H9 (cell line): ENCODE measurements around the gene BCAS4. TPM values are rescaled to one million over a fixed set of nuclear protein-coding genes. Genes with fewer than 3 reads are reported as not detected.

Experiments
- DNase-seq: peaks from one replicate; pipeline ENCODE4 v3.0.0-alpha.2; 2017
- H2AFZ ChIP-seq: one replicate; pipeline ENCODE4 v1.6.1; 2013; ENCODE audit warnings: mild to moderate bottlenecking, low read length, control low read depth, moderate library complexity
- H2AK5ac ChIP-seq: 2 replicates; pipeline ENCODE4 v1.6.1; 2013; ENCODE audit warnings: low read length, control low read depth, mixed read lengths; ENCODE audit not compliant: insufficient read length
- H2BK120ac ChIP-seq: one replicate; pipeline ENCODE4 v1.6.1; 2013; ENCODE audit warnings: low read depth, mild to moderate bottlenecking, low read length, control low read depth, inconsistent platforms; ENCODE audit not compliant: poor library complexity, severe bottlenecking
- H2BK12ac ChIP-seq: 2 replicates; pipeline ENCODE4 v1.6.1; 2013; ENCODE audit warnings: low read length, control low read depth, mixed read lengths, low read depth; ENCODE audit not compliant: insufficient read length
- H2BK15ac ChIP-seq: 2 replicates; pipeline ENCODE4 v1.6.1; 2013; ENCODE audit warnings: low read depth, low read length, control low read depth
- H2BK20ac ChIP-seq: one replicate; pipeline ENCODE4 v1.6.1; 2013; ENCODE audit warnings: low read depth, mild to moderate bottlenecking, low read length, control low read depth, inconsistent platforms; ENCODE audit not compliant: poor library complexity, severe bottlenecking
- H2BK5ac ChIP-seq: 2 replicates; pipeline ENCODE4 v1.6.1; 2013; ENCODE audit warnings: low read length, control low read depth, mixed read lengths; ENCODE audit not compliant: insufficient read length
- H3K14ac ChIP-seq: 2 replicates; pipeline ENCODE4 v1.6.1; 2013; ENCODE audit warnings: low read length, control low read depth; ENCODE audit not compliant: insufficient read depth
- H3K18ac ChIP-seq: 2 replicates; pipeline ENCODE4 v1.6.1; 2013; ENCODE audit warnings: low read depth, mild to moderate bottlenecking, mixed read lengths, low read length, control low read depth; ENCODE audit not compliant: insufficient read length
- H3K23ac ChIP-seq: 2 replicates; pipeline ENCODE4 v1.6.1; 2013; ENCODE audit warnings: low read length, control low read depth, mixed read lengths, low read depth; ENCODE audit not compliant: insufficient read length
- H3K23me2 ChIP-seq: 2 replicates; pipeline ENCODE4 v1.6.1; 2013; ENCODE audit warnings: low read depth, mild to moderate bottlenecking, mixed read lengths, low read length, control low read depth; ENCODE audit not compliant: insufficient read length, poor library complexity, severe bottlenecking
- H3K27ac ChIP-seq: 2 replicates; pipeline ENCODE4 v1.5.1; 2013; ENCODE audit warnings: low read length, control low read depth, mixed read lengths, low read depth; ENCODE audit not compliant: insufficient read length
- H3K27me3 ChIP-seq: 2 replicates; pipeline ENCODE4 v1.6.1; 2013; ENCODE audit warnings: low read length, control low read depth, inconsistent platforms; ENCODE audit not compliant: insufficient read depth
- H3K4ac ChIP-seq: 2 replicates; pipeline ENCODE4 v1.6.1; 2013; ENCODE audit warnings: low read depth, mild to moderate bottlenecking, control low read depth, inconsistent platforms, low read length, moderate library complexity
- H3K4me1 ChIP-seq: 2 replicates; pipeline ENCODE4 v1.6.1; 2013; ENCODE audit warnings: low read length, control low read depth, inconsistent platforms; ENCODE audit not compliant: insufficient read depth
- H3K4me2 ChIP-seq: 2 replicates; pipeline ENCODE4 v1.6.1; 2013; ENCODE audit warnings: low read length, control low read depth, mixed read lengths; ENCODE audit not compliant: insufficient read length, insufficient read depth
- H3K56ac ChIP-seq: 2 replicates; pipeline ENCODE4 v1.6.1; 2013; ENCODE audit warnings: low read depth, mild to moderate bottlenecking, mixed read lengths, low read length, control low read depth; ENCODE audit not compliant: insufficient read length
- H3K79me1 ChIP-seq: 2 replicates; pipeline ENCODE4 v1.6.1; 2013; ENCODE audit warnings: low read depth, mild to moderate bottlenecking, moderate library complexity, low read length, control low read depth, inconsistent platforms; ENCODE audit not compliant: insufficient read depth, poor library complexity, severe bottlenecking
- H3K79me2 ChIP-seq: 2 replicates; pipeline ENCODE4 v1.6.1; 2013; ENCODE audit warnings: low read length, control low read depth, inconsistent platforms; ENCODE audit not compliant: insufficient read depth
- H3K9ac ChIP-seq: 2 replicates; pipeline ENCODE4 v1.6.1; 2013; ENCODE audit warnings: low read length, control low read depth, mixed read lengths; ENCODE audit not compliant: insufficient read length; ENCODE audit errors: extremely low read depth
- H3K9me3 ChIP-seq: one replicate; pipeline ENCODE4 v1.6.1; 2013; ENCODE audit warnings: low read depth, low read length, inconsistent platforms; ENCODE audit not compliant: control insufficient read depth
- H3T11ph ChIP-seq: one replicate; pipeline ENCODE4 v1.6.1; 2013; ENCODE audit warnings: mild to moderate bottlenecking, low read length, control low read depth, inconsistent platforms
- H4K20me1 ChIP-seq: one replicate; pipeline ENCODE4 v1.6.1; 2013; ENCODE audit not compliant: control insufficient read depth, insufficient read length, insufficient read depth
- H4K5ac ChIP-seq: 2 replicates; pipeline ENCODE4 v1.6.1; 2013; ENCODE audit warnings: low read depth, mild to moderate bottlenecking, mixed read lengths, low read length, control low read depth; ENCODE audit not compliant: insufficient read length
- H4K8ac ChIP-seq: replicated peaks from 2 replicates; pipeline ENCODE4 v1.6.1; 2013; ENCODE audit warnings: low read length, control low read depth, mixed read lengths, low read depth; ENCODE audit not compliant: insufficient read length
- H4K91ac ChIP-seq: 2 replicates; pipeline ENCODE4 v1.6.1; 2013; ENCODE audit warnings: low read depth, mild to moderate bottlenecking, moderate library complexity, mixed read lengths, low read length, control low read depth; ENCODE audit not compliant: insufficient read length
- H3K27ac Mint-ChIP-seq, 3 experiments: 2 replicates in 2 of 3; 3 replicates in 1 of 3; pipeline ENCODE4 v1.8.0; 2020 to 2021; ENCODE audit warnings: mixed read lengths in 3 of 3, mild to moderate bottlenecking in 1 of 3, moderate library complexity in 1 of 3
- H3K27me3 Mint-ChIP-seq: 2 replicates; pipeline ENCODE4 v1.8.0; 2021; ENCODE audit warnings: low read depth, mild to moderate bottlenecking, moderate library complexity, mixed read lengths
- H3K36me3 Mint-ChIP-seq, 3 experiments: 2 replicates in 2 of 3; 3 replicates in 1 of 3; pipeline ENCODE4 v1.8.0; 2020 to 2021; ENCODE audit warnings: low read depth in 3 of 3, mixed read lengths in 3 of 3; ENCODE audit not compliant: insufficient read depth in 1 of 3
- H3K4me1 Mint-ChIP-seq, 2 experiments: 2 replicates each; pipeline ENCODE4 v1.8.0; 2020; ENCODE audit warnings: mixed read lengths in 2 of 2
- H3K4me3 Mint-ChIP-seq, 2 experiments: 2 replicates in 1 of 2; 3 replicates in 1 of 2; pipeline ENCODE4 v1.8.0; 2020 to 2021; ENCODE audit warnings: mild to moderate bottlenecking in 2 of 2, mixed read lengths in 2 of 2, moderate library complexity in 1 of 2
- H3K9me3 Mint-ChIP-seq, 2 experiments: 2 replicates in 1 of 2; 3 replicates in 1 of 2; pipeline ENCODE4 v1.8.0; 2020; ENCODE audit warnings: mild to moderate bottlenecking in 2 of 2, mixed read lengths in 2 of 2, moderate library complexity in 1 of 2
- CTCF ChIP-seq: fragments of 200-600 bp; sonication (generic); conservative IDR thresholded peaks from 3 replicates; pipeline ENCODE4 v1.8.0; 2021; ENCODE audit warnings: antibody characterized with exemption, mild to moderate bottlenecking
- WGBS: extraction: QIAGEN DNeasy Blood & Tissue Kit; methylation state at CpG from one replicate; pipeline ENCODE4 v1.1.7; 2013; ENCODE audit warnings: missing lambda C conversion rate, low lambda C conversion rate, mixed read lengths; ENCODE audit not compliant: insufficient read length; ENCODE audit errors: extremely low coverage; 5-methylcytosine and 5-hydroxymethylcytosine counted together
- total RNA-seq: library from RNA; stranded (reverse); gene quantifications from 2 replicates; pipeline ENCODE4 v1.2.1, GENCODE V29; 2021

Gene BCAS4
- total RNA-seq, 1 experiment from 2014 or later, result 16.9 TPM

- H3K27ac Mint-ChIP-seq, result peak overlapping the region in 1 of 3 experiments; percentile 19; a peak in 2 of 7 replicates
- no peaks in the 10 kb centered on the region for H3K4me1 ChIP-seq
- no peak overlapping the region for H3K4me2 ChIP-seq
- H3K4ac ChIP-seq, result no peak overlapping the region
- H3K14ac ChIP-seq, result no peak overlapping the region
- no peak overlapping the region for H3K4me3 Mint-ChIP-seq
- H3K23me2 ChIP-seq, result no peaks in the 10 kb centered on the region
- no peaks in the 10 kb centered on the region for H3K27me3 ChIP-seq
- H3K4me1 Mint-ChIP-seq, result peaks cover 0 to 7% of the 10 kb centered on the region in 2 experiments; a peak in 2 of 4 replicates
- H2BK20ac ChIP-seq, result no peak overlapping the region
- H2BK15ac ChIP-seq, result no peak overlapping the region
- no peak overlapping the region for H3K9ac ChIP-seq
- H3K56ac ChIP-seq, result no peak overlapping the region
- no peak overlapping the region for H3K23ac ChIP-seq
- no peaks in the 10 kb centered on the region for H3K27me3 Mint-ChIP-seq
- no CpG with 5 or more reads among the region's 5 CpGs for WGBS
- H3K18ac ChIP-seq, result no peak overlapping the region
- H4K20me1 ChIP-seq, result no peaks in the 10 kb centered on the region
- H2AK5ac ChIP-seq, result no peak overlapping the region
- H2BK12ac ChIP-seq, result no peak overlapping the region
- H2AFZ ChIP-seq, result no peak overlapping the region
- DNase-seq, result no peak
- no peak overlapping the region for H4K5ac ChIP-seq
- peaks cover 8% of the 10 kb centered on the region for H3K79me1 ChIP-seq
- no peaks in the 10 kb centered on the region for H3K9me3 Mint-ChIP-seq
- no peak overlapping the region for H3K27ac ChIP-seq
- H3K36me3 Mint-ChIP-seq, result peaks cover 39 to 80% (median 58%) of the 10 kb centered on the region in 3 experiments
- no peaks in the 10 kb centered on the region for H3K9me3 ChIP-seq
- H4K91ac ChIP-seq, result no peak overlapping the region
- no peak overlapping the region for H2BK120ac ChIP-seq
- no peak overlapping the region for H2BK5ac ChIP-seq
- no peak overlapping the region for H4K8ac ChIP-seq
- H3T11ph ChIP-seq, result no peak overlapping the region
- no peak for TF ChIP-seq CTCF
- H3K79me2 ChIP-seq, result no peaks in the 10 kb centered on the region
Measured at GRCh38 chr20:50891138-50891537, 96.3 kb downstream of the BCAS4 start.
